OCI-LY3 (cell line): ENCODE data around the gene MTMR3.
"Not testable (repeated sequence)": the region's sequence is repeated elsewhere in the genome, so short reads cannot be mapped to it uniquely, and the experiment has no call there.

Source experiments
- H2AFZ ChIP-seq: fragments of 200-600, 300-600 bp; shearing (Covaris generic); 2 replicates; pipeline ENCODE4 v1.6.0; 2014; ENCODE audit warnings: antibody characterized with exemption, low read depth, low read length
- H3K27ac ChIP-seq: fragments of 200-600, 300-600 bp; sonication (generic); 2 replicates; pipeline ENCODE4 v1.5.1; 2014; ENCODE audit warnings: mild to moderate bottlenecking, low read length, moderate library complexity, mixed read lengths
- H3K27me3 ChIP-seq: fragments of 200-600, 300-600 bp; sonication (generic); 2 replicates; pipeline ENCODE4 v1.6.1; 2014; ENCODE audit warnings: low read depth, low read length, mixed read lengths
- H3K36me3 ChIP-seq: fragments of 200-600, 300-600 bp; sonication (generic); replicated peaks from 2 replicates; pipeline ENCODE3; 2014; ENCODE audit warnings: low read depth, low read length, mixed read lengths
- H3K4me1 ChIP-seq: fragments of 300-600, 200-600 bp; sonication (generic); 2 replicates; pipeline ENCODE4 v1.6.1; 2014; ENCODE audit warnings: low read length, mixed read lengths
- H3K4me2 ChIP-seq: fragments of 200-600, 300-600 bp; sonication (generic); 2 replicates; pipeline ENCODE4 v1.6.1; 2014; ENCODE audit warnings: low read length, mixed read lengths
- H3K4me3 ChIP-seq: fragments of 300-600, 200-600 bp; sonication (generic); 2 replicates; pipeline ENCODE4 v1.5.1; 2014; ENCODE audit warnings: antibody characterized with exemption, mild to moderate bottlenecking, low read length, moderate library complexity
- H3K79me2 ChIP-seq: fragments of 300-600, 200-600 bp; shearing (Covaris generic); 2 replicates; pipeline ENCODE4 v1.6.1; 2014; ENCODE audit warnings: mild to moderate bottlenecking, low read length, mixed read lengths
- H3K9ac ChIP-seq: fragments of 300-600, 200-600 bp; shearing (Covaris generic); 2 replicates; pipeline ENCODE4 v1.6.0; 2014; ENCODE audit warnings: mild to moderate bottlenecking, low read length, moderate library complexity
- H3K9me3 ChIP-seq: fragments of 200-600, 300-600 bp; shearing (Covaris generic); 2 replicates; pipeline ENCODE4 v1.6.1; 2014; ENCODE audit warnings: low read length, mixed read lengths; ENCODE audit not compliant: insufficient read depth
- H4K20me1 ChIP-seq: fragments of 200-600, 300-600 bp; sonication (generic); 2 replicates; pipeline ENCODE4 v1.6.1; 2016; ENCODE audit warnings: low read length, mixed read lengths; ENCODE audit not compliant: insufficient read depth
- CTCF ChIP-seq: fragments of 200-600, 300-600 bp; sonication (generic); IDR thresholded peaks from 2 replicates; pipeline ENCODE4 v1.5.1; 2014; ENCODE audit warnings: antibody characterized with exemption, low read length, low read depth
- EZH2phosphoT487 ChIP-seq: fragments of 200-600 bp; shearing (Covaris generic); IDR thresholded peaks from 2 replicates; pipeline ENCODE4 v1.6.1; 2018; ENCODE audit warnings: antibody characterized with exemption, mixed run types, low read depth

Gene MTMR3

GRCh38 chr22:30056015-30056414 is 173.0 kb downstream of the MTMR3 start:
- Histone ChIP-seq H3K27ac (no peak overlapping the region), H3K79me2 (no peaks in the 10 kb centered on the region), H3K9ac (no peak overlapping the region), H3K4me2 (no peak overlapping the region), H4K20me1 (no peaks in the 10 kb centered on the region), H3K9me3 (no peaks in the 10 kb centered on the region), H3K36me3 (no peaks in the 10 kb centered on the region), H3K4me3 (no peak overlapping the region), H2AFZ (no peak overlapping the region), H3K4me1 (no peaks in the 10 kb centered on the region), H3K27me3 (no peaks in the 10 kb centered on the region)
- TF ChIP-seq EZH2phosphoT487 (no peak), CTCF (no peak)

- Histone ChIP-seq H3K4me2 (no peak overlapping the region), H3K36me3 (no peaks in the 10 kb centered on the region), H4K20me1 (no peaks in the 10 kb centered on the region), H3K4me3 (no peak overlapping the region), H3K79me2 (no peaks in the 10 kb centered on the region), H3K27me3 (no peaks in the 10 kb centered on the region), H2AFZ (no peak overlapping the region), H3K9me3 (no peaks in the 10 kb centered on the region), H3K9ac (no peak overlapping the region), H3K27ac (no peak overlapping the region), H3K4me1 (no peaks in the 10 kb centered on the region)
- TF ChIP-seq EZH2phosphoT487 (no peak), CTCF (no peak)
Measured at GRCh38 chr22:30057375-30057774, 174.4 kb downstream of the MTMR3 start.

- H3K27ac ChIP-seq, H2AFZ ChIP-seq, H3K4me2 ChIP-seq, H3K27me3 ChIP-seq, H4K20me1 ChIP-seq, H3K9ac ChIP-seq, H3K4me1 ChIP-seq, H3K4me3 ChIP-seq, H3K79me2 ChIP-seq, H3K36me3 ChIP-seq: not testable (repeated sequence)
- H3K9me3 ChIP-seq, result peaks cover 12% of the 10 kb centered on the region
Measured at GRCh38 chr22:30059346-30060020, 176.5 kb downstream of the MTMR3 start.

GRCh38 chr22:30061094-30061493 is 178.1 kb downstream of the MTMR3 start:
- H3K4me2 ChIP-seq, H3K4me1 ChIP-seq, H3K27me3 ChIP-seq, H4K20me1 ChIP-seq, H3K9ac ChIP-seq, H2AFZ ChIP-seq, H3K4me3 ChIP-seq, H3K27ac ChIP-seq, H3K36me3 ChIP-seq, H3K79me2 ChIP-seq: not testable (repeated sequence)
- H3K9me3 ChIP-seq, result peaks cover 16% of the 10 kb centered on the region

- no peaks in the 10 kb centered on the region for H3K4me1 ChIP-seq
- H3K27me3 ChIP-seq, result no peaks in the 10 kb centered on the region
- H3K4me3 ChIP-seq, result no peak overlapping the region
- H3K9ac ChIP-seq, result no peak overlapping the region
- TF ChIP-seq CTCF (no peak), EZH2phosphoT487 (no peak)
- peaks cover 16% of the 10 kb centered on the region for H3K9me3 ChIP-seq
- no peak overlapping the region for H3K4me2 ChIP-seq
- H3K79me2 ChIP-seq, result no peaks in the 10 kb centered on the region
- no peaks in the 10 kb centered on the region for H4K20me1 ChIP-seq
- no peak overlapping the region for H2AFZ ChIP-seq
- H3K27ac ChIP-seq, result no peak overlapping the region
- H3K36me3 ChIP-seq, result no peaks in the 10 kb centered on the region
Measured at GRCh38 chr22:30062259-30062658, 179.3 kb downstream of the MTMR3 start.
